ENCODE measurements around the gene GPRC5C. TPM values are rescaled to one million over a fixed set of nuclear protein-coding genes. Genes with fewer than 3 reads are reported as not detected.
A peak's percentile ranks its signal among the peaks of the same experiment; 100 is the strongest.

GPRC5C gene
- total RNA-seq, 1 donor from 2014 or later, result 61.7 TPM

DNA sequence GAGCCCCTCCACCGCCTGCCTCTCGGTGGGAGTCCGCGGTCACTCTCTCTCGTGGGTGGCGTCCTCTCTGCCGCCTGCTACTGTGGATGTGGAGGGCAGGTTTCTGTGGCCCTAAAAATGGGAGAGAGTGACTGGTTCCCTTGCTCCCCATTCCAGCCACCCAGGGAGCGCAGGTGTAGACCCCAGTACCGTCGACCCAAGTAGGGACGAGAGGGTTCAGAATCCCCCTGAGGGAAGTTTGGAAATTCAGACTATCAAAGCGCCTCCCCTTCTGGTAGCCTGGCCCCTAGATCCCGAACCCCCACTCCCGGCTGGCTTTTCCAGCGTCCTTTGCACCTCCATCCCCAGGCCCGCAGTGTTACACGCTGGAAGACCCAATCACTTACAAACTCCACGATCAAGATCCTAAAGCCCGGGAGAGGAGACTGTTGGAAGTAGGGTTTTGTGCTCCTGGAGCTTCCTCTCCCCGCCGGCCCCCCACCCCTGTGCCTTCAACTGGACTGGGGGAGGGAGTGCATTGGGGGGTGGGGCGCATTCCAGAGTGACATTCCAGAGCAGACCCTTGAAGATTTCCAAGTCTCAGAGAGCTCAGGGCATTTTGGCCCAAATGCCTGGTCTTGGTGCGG is 991 bp downstream of the GPRC5C start:
- TF ChIP-seq CTCF (conservative IDR thresholded peaks at IDR 0.05; ENCODE audit: low read depth, low read length), result no peak
- no peak for DNase-seq (ENCODE audit: low read depth)
- H3K4me3 ChIP-seq (ENCODE audit: low read depth, low read length), result peak overlapping the region; percentile 98

DNA sequence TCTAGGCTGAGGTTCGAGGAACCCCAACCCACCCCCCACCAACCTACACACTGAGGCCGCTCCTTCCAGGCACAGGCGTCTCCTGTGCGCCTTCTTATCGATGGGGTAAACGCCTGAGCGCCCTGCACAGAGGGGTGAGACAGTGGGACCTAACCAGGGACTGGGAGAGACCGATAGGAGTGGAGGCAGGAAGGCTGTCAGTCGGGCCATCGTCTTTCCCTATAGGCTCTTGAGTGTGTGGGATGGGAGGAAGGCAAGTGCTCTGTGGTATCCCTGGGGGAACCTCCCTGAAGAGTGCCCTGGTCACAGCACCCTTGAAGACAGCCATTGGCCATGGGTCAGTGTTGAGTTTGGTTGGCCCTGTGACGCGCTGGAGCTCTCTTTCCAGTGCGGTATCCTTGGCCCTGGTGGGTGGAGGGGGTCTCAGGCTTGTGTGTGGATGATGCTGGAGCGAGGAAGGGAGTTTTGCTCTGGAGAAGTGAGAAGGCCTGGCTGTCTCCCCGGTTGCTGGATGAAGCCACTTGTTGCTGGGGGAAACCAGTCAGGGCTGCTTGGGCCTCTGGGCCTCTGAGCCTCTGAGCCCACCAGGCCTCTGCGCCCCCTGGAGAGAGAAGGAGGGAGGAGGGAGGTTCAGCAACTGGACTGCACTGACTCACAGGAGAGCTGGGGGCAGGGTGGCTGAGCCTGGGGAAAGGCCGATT is 1.7 kb downstream of the GPRC5C start:
- peak; percentile 58 for TF ChIP-seq CTCF (conservative IDR thresholded peaks at IDR 0.05; ENCODE audit: low read depth, low read length)
- H3K4me3 ChIP-seq (ENCODE audit: low read depth, low read length), result peak overlapping the region; percentile 98
- no peak for DNase-seq (ENCODE audit: low read depth)

DNA sequence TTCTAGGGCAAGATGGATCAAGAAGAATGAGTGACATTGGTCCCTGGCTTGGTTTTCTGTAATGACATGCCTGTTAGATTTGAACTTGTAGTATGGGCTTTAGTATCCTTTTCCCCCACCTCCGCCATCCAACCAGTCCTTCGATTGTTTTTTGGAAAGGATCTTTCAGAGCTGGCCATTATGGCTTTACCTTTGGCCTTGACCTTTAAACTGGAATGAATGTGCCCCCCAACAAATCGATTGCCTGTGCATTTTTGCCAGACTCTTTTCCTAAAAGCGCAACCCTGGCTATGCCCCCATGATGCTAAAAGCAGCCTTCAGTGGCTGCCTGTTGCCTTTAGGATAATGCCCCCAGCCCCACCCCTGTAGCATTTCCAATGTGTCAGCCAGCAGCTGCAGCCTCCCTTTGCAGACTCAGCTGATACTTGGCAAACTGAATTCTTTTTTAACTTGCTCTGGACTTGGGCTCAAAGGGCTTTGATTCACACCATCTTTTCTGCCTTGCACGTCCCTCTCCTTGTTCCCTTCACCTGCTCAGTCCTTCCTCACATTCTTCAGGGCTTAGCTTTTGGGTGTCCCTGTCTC is 4.0 kb downstream of the GPRC5C start:
- H3K4me3 ChIP-seq (ENCODE audit: low read depth, low read length), result peak overlapping the region; percentile 46
- DNase-seq (ENCODE audit: low read depth), result no peak
- TF ChIP-seq CTCF (conservative IDR thresholded peaks at IDR 0.05; ENCODE audit: low read depth, low read length), result no peak

DNA sequence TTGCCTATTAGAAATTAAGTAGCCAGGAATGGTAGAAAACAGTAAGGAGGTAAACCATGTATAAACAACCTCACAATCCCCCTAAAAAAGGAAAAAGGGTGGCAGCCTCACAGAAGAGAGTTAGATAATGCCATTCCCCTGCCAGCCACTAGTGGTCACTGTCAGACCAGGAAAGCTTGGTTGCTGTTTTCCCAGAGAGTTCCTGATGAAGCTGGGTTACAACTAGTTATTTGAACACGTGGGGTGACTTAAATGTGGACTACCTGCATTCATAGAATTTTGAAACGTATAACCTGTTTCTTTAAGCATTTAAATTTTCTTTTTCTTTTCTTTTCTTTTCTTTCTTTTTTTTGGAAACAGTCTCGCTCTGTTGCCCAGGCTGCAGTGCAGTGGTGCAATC is 5.8 kb downstream of the GPRC5C start:
- DNase-seq (ENCODE audit: low read depth), result no peak
- no peak overlapping the region for H3K4me3 ChIP-seq (ENCODE audit: low read depth, low read length)
- peak; percentile 95 for TF ChIP-seq CTCF (conservative IDR thresholded peaks at IDR 0.05; ENCODE audit: low read depth, low read length)

DNA sequence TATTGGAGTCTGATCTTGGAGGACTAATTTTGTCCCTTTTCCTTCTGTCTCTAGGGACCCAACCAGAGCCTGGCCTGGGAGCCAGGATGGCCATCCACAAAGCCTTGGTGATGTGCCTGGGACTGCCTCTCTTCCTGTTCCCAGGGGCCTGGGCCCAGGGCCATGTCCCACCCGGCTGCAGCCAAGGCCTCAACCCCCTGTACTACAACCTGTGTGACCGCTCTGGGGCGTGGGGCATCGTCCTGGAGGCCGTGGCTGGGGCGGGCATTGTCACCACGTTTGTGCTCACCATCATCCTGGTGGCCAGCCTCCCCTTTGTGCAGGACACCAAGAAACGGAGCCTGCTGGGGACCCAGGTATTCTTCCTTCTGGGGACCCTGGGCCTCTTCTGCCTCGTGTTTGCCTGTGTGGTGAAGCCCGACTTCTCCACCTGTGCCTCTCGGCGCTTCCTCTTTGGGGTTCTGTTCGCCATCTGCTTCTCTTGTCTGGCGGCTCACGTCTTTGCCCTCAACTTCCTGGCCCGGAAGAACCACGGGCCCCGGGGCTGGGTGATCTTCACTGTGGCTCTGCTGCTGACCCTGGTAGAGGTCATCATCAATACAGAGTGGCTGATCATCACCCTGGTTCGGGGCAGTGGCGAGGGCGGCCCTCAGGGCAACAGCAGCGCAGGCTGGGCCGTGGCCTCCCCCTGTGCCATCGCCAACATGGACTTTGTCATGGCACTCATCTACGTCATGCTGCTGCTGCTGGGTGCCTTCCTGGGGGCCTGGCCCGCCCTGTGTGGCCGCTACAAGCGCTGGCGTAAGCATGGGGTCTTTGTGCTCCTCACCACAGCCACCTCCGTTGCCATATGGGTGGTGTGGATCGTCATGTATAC is 8.0 kb downstream of the GPRC5C start:
- TF ChIP-seq CTCF (conservative IDR thresholded peaks at IDR 0.05; ENCODE audit: low read depth, low read length), result no peak
- no peak for DNase-seq (ENCODE audit: low read depth)
- no peak overlapping the region for H3K4me3 ChIP-seq (ENCODE audit: low read depth, low read length)

DNA sequence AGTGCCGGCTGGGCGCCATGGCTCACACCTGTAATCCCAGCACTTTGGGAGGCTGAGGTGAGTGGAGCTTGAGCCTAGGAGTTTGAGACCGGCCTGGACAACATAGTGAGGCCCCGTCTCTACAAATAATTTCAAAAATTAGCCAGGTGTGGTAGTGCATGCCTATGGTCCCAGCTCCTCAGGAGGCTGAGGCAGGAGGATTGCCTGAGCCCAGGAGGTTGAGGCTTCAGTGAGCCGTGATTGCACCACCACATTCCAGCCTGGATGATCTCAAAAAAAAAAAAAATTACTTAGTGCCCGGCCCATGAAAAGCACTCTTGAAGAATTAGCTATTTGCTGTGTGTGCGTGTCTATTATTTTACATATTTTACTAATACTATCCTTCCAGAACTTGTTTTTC is 9.6 kb downstream of the GPRC5C start:
- DNase-seq (ENCODE audit: low read depth), result no peak
- H3K4me3 ChIP-seq (ENCODE audit: low read depth, low read length), result no peak overlapping the region
- no peak for TF ChIP-seq CTCF (conservative IDR thresholded peaks at IDR 0.05; ENCODE audit: low read depth, low read length)

Measured in epithelial cell of proximal tubule (primary cell).